Neural cell (in vitro differentiated cells): ENCODE data around the gene RPL19. TPM values are rescaled to one million over a fixed set of nuclear protein-coding genes. Genes with fewer than 3 reads are reported as not detected.

Experiments
- H2AFZ ChIP-seq: fragments of 200-600, 300-800 bp; sonication (generic), shearing (Covaris generic); 2 replicates; pipeline ENCODE4 v1.6.0; 2014; ENCODE audit warnings: low read depth, mild to moderate bottlenecking, antibody characterized with exemption, low read length, moderate library complexity
- H3F3A ChIP-seq: fragments of 200-600 bp; shearing (Covaris generic); 2 replicates; pipeline ENCODE4 v1.6.1; 2016; ENCODE audit warnings: mild to moderate bottlenecking, moderate library complexity, mixed read lengths, antibody characterized with exemption, low read length; ENCODE audit not compliant: insufficient read depth, poor library complexity, severe bottlenecking
- H3K27ac ChIP-seq: fragments of 200-600, 300-800 bp; sonication (generic), shearing (Covaris generic); 2 replicates; pipeline ENCODE4 v1.5.1; 2014; ENCODE audit warnings: mild to moderate bottlenecking, low read length, moderate library complexity
- H3K27me3 ChIP-seq: fragments of 300-800, 200-600 bp; sonication (generic), shearing (Covaris generic); 2 replicates; pipeline ENCODE4 v1.6.0; 2014; ENCODE audit warnings: mild to moderate bottlenecking, low read depth, low read length, moderate library complexity; ENCODE audit not compliant: insufficient read depth
- H3K36me3 ChIP-seq: fragments of 300-800, 200-600 bp; sonication (generic), shearing (Covaris generic); 2 replicates; pipeline ENCODE4 v1.5.1; 2014; ENCODE audit warnings: mild to moderate bottlenecking, antibody characterized with exemption, low read length, moderate library complexity; ENCODE audit not compliant: insufficient read depth
- H3K4me2 ChIP-seq: fragments of 300-800, 200-600 bp; sonication (generic), shearing (Covaris generic); 2 replicates; pipeline ENCODE4 v1.6.0; 2014; ENCODE audit warnings: mild to moderate bottlenecking, low read length
- H3K4me3 ChIP-seq: fragments of 300-800, 200-600 bp; sonication (generic), shearing (Covaris generic); 2 replicates; pipeline ENCODE4 v1.5.1; 2014; ENCODE audit warnings: mild to moderate bottlenecking, low read length, moderate library complexity
- H3K79me2 ChIP-seq: fragments of 200-600 bp; shearing (Covaris generic); replicated peaks from 2 replicates; pipeline ENCODE4 v1.6.0; 2014; ENCODE audit warnings: mild to moderate bottlenecking, low read length, moderate library complexity; ENCODE audit not compliant: insufficient read depth
- H3K9ac ChIP-seq: fragments of 300-800, 200-600 bp; sonication (generic), shearing (Covaris generic); 2 replicates; pipeline ENCODE4 v1.6.1; 2016; ENCODE audit warnings: mild to moderate bottlenecking, low read length, mixed read lengths
- H3K9me2 ChIP-seq: fragments of 200-600 bp; shearing (Covaris generic); 2 replicates; pipeline ENCODE4 v1.6.1; 2016; ENCODE audit warnings: mild to moderate bottlenecking, low read length, mixed read lengths; ENCODE audit not compliant: insufficient read depth
- H3K9me3 ChIP-seq: fragments of 200-600, 300-800 bp; sonication (generic), shearing (Covaris generic); 2 replicates; pipeline ENCODE4 v1.6.1; 2016; ENCODE audit warnings: mild to moderate bottlenecking, mixed run types, low read length, moderate library complexity, mixed read lengths
- H4K20me1 ChIP-seq: fragments of 200-600 bp; shearing (Covaris generic); 2 replicates; pipeline ENCODE4 v1.6.1; 2016; ENCODE audit warnings: mild to moderate bottlenecking, mixed run types; ENCODE audit not compliant: insufficient read depth
- EP300 ChIP-seq: fragments of 450-650 bp; conservative IDR thresholded peaks from 2 replicates; pipeline ENCODE4 v1.6.1; 2014; ENCODE audit warnings: antibody characterized with exemption, mild to moderate bottlenecking, moderate library complexity; ENCODE audit not compliant: poor library complexity, severe bottlenecking
- EZH2 ChIP-seq: fragments of 200-600, 300-800 bp; shearing (Covaris generic), sonication (generic); IDR thresholded peaks from 2 replicates; pipeline ENCODE4 v1.6.1; 2014; ENCODE audit warnings: antibody characterized with exemption, low read length, borderline replicate concordance, mild to moderate bottlenecking; ENCODE audit not compliant: insufficient read depth, poor library complexity, severe bottlenecking
- MXI1 ChIP-seq: fragments of 450-650 bp; conservative IDR thresholded peaks from 2 replicates; pipeline ENCODE4 v1.6.1; 2014; ENCODE audit warnings: antibody characterized with exemption, mild to moderate bottlenecking; ENCODE audit not compliant: poor library complexity, severe bottlenecking
- POLR2AphosphoS5 ChIP-seq: IDR thresholded peaks from 2 replicates; pipeline ENCODE4 v1.6.1; 2012
- RAD21 ChIP-seq: fragments of 450-650 bp; conservative IDR thresholded peaks from 2 replicates; pipeline ENCODE4 v1.6.1; 2014; ENCODE audit warnings: antibody characterized with exemption, mild to moderate bottlenecking, moderate library complexity
- SMC3 ChIP-seq: fragments of 450-650 bp; conservative IDR thresholded peaks from 2 replicates; pipeline ENCODE4 v1.6.1; 2014; ENCODE audit warnings: antibody characterized with exemption, mild to moderate bottlenecking, moderate library complexity; ENCODE audit not compliant: poor library complexity
- TAF1 ChIP-seq: IDR thresholded peaks from 2 replicates; pipeline ENCODE4 v1.6.1; 2012; ENCODE audit warnings: low read depth
- polyA plus RNA-seq: library from polyadenylated mRNA; depleted of rRNA; stranded (reverse); fragments of >200 nt; gene quantifications from 2 replicates; pipeline ENCODE4 v1.2.3, GENCODE V29; 2014
- TF ChIP-seq, protein P1 (sequence below): fragments of 450-650 bp; IDR thresholded peaks from 2 replicates; pipeline ENCODE4 v1.5.1; 2014; ENCODE audit warnings: antibody characterized with exemption, mild to moderate bottlenecking, moderate library complexity; ENCODE audit not compliant: poor library complexity, severe bottlenecking
- TF ChIP-seq, protein P2 (sequence below): IDR thresholded peaks from 2 replicates; pipeline ENCODE4 v1.6.1; 2012; ENCODE audit warnings: borderline replicate concordance

The RPL19 gene
- polyA plus RNA-seq, 1 donor from 2014 or later = 1,623 TPM

DNA sequence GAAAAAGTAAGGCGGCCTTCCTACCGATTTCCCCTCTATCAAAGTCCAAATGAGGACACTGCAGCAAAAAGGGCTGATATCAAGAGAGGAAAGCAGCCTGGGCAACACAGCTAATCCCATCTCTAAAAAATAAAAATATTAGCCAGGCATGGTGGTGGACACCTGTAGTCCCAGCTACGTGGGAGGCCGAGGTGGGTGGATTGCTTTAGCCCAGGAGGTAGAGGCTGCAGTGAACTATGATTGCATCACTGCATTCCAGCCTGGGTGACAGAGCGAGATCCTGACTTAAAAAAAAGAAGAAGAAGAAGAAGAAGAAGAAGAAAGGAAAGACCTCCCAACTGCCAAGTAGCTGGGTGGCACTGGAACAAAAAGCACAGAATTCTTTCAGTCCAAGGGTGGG is 17.0 kb upstream of the RPL19 start:
- Histone ChIP-seq H3K4me2 (no peak overlapping the region), H3K9me2 (no peaks in the 10 kb centered on the region), H3F3A (no peaks in the 10 kb centered on the region), H4K20me1 (no peaks in the 10 kb centered on the region), H3K79me2 (no peaks in the 10 kb centered on the region), H3K9ac (no peak overlapping the region), H3K4me3 (no peak overlapping the region), H3K27ac (no peak overlapping the region), H3K36me3 (peaks cover 6% of the 10 kb centered on the region), H2AFZ (no peak overlapping the region), H3K9me3 (no peaks in the 10 kb centered on the region), H3K27me3 (no peaks in the 10 kb centered on the region)
- TF ChIP-seq EP300 = no peak
- no peak for TF ChIP-seq TAF1
- no peak for TF ChIP-seq SMC3
- TF ChIP-seq EZH2 = no peak
- TF ChIP-seq, protein P1, sequence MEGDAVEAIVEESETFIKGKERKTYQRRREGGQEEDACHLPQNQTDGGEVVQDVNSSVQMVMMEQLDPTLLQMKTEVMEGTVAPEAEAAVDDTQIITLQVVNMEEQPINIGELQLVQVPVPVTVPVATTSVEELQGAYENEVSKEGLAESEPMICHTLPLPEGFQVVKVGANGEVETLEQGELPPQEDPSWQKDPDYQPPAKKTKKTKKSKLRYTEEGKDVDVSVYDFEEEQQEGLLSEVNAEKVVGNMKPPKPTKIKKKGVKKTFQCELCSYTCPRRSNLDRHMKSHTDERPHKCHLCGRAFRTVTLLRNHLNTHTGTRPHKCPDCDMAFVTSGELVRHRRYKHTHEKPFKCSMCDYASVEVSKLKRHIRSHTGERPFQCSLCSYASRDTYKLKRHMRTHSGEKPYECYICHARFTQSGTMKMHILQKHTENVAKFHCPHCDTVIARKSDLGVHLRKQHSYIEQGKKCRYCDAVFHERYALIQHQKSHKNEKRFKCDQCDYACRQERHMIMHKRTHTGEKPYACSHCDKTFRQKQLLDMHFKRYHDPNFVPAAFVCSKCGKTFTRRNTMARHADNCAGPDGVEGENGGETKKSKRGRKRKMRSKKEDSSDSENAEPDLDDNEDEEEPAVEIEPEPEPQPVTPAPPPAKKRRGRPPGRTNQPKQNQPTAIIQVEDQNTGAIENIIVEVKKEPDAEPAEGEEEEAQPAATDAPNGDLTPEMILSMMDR = no peak
- TF ChIP-seq RAD21 = no peak

DNA sequence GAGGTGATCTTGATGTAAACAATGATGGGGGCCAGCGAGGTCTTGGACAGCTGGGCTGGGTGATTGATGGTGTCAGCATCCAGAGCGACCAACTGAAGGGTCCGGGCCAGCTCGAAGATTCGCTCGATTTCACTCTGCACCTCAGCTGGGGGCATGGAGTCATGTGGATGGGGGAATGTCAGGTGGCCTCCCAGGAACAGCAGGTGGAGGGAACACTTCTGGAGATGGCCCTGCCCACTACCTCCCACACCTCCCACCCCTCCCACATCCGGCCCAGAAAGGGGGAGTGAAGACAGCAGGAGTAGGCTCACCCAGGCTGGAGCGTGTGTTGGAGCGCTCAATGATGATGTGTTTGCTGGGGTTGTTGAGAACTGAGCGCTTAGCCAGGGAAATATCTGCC is 16.4 kb upstream of the RPL19 start:
- Histone ChIP-seq H3K27ac (no peak overlapping the region), H3K79me2 (no peaks in the 10 kb centered on the region), H2AFZ (no peak overlapping the region), H4K20me1 (no peaks in the 10 kb centered on the region), H3K4me3 (no peak overlapping the region), H3K27me3 (no peaks in the 10 kb centered on the region), H3K9me3 (no peaks in the 10 kb centered on the region), H3K9me2 (no peaks in the 10 kb centered on the region), H3K36me3 (peaks cover 6% of the 10 kb centered on the region), H3K9ac (no peak overlapping the region), H3K4me2 (no peak overlapping the region), H3F3A (no peaks in the 10 kb centered on the region)
- TF ChIP-seq POLR2AphosphoS5 (no peak), TAF1 (no peak), EP300 (no peak), MXI1 (no peak), RAD21 (no peak), EZH2 (no peak), SMC3 (no peak)
- TF ChIP-seq, protein P1 = no peak
- TF ChIP-seq, protein P2, sequence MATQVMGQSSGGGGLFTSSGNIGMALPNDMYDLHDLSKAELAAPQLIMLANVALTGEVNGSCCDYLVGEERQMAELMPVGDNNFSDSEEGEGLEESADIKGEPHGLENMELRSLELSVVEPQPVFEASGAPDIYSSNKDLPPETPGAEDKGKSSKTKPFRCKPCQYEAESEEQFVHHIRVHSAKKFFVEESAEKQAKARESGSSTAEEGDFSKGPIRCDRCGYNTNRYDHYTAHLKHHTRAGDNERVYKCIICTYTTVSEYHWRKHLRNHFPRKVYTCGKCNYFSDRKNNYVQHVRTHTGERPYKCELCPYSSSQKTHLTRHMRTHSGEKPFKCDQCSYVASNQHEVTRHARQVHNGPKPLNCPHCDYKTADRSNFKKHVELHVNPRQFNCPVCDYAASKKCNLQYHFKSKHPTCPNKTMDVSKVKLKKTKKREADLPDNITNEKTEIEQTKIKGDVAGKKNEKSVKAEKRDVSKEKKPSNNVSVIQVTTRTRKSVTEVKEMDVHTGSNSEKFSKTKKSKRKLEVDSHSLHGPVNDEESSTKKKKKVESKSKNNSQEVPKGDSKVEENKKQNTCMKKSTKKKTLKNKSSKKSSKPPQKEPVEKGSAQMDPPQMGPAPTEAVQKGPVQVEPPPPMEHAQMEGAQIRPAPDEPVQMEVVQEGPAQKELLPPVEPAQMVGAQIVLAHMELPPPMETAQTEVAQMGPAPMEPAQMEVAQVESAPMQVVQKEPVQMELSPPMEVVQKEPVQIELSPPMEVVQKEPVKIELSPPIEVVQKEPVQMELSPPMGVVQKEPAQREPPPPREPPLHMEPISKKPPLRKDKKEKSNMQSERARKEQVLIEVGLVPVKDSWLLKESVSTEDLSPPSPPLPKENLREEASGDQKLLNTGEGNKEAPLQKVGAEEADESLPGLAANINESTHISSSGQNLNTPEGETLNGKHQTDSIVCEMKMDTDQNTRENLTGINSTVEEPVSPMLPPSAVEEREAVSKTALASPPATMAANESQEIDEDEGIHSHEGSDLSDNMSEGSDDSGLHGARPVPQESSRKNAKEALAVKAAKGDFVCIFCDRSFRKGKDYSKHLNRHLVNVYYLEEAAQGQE = no peak
